Ovary (tissue), 1 donor: ENCODE results near the gene SEMA5A.

ENCODE experiments used
- EP300 ChIP-seq: sonication (generic); formaldehyde crosslinking; IDR thresholded peaks from one replicate; pipeline ENCODE4 v1.6.1; 2017; ENCODE audit warnings: antibody characterized with exemption
- POLR2A ChIP-seq: fragments of 450-650 bp; IDR thresholded peaks from one replicate; pipeline ENCODE4 v1.6.1; 2017; ENCODE audit warnings: antibody characterized with exemption, mild to moderate bottlenecking, moderate library complexity

DNA sequence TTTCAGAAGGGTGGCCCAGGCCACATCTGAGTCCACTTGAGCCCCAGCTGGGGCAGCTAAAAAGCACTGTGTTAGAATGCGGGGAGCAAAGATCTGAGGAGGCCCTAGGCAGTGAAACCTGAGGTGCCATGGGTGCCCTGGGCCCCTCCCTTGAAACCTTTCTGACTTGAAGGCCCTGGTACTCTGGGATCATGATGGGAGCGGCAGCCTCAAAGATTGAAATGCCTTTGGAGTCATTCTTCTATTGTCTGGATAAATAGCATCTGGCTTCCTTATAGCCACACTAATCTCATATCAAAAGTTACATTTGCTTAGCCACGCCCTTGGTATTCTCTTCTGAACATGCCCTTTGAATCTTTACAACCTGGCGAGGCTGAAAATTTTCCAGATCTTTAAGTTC lies 7.7 kb upstream of the SEMA5A start:
- TF ChIP-seq POLR2A = no peak
- no peak for TF ChIP-seq EP300
